GM23338 (cell line): ENCODE measurements around the gene CTRB2. TPM values are rescaled to one million over a fixed set of nuclear protein-coding genes. Genes with fewer than 3 reads are reported as not detected.

Source experiments
- ATAC-seq: fragments of 200-7000 bp; cut with Tn5 transposase; 3 replicates; pipeline ENCODE4 v1.9.1; 2020
- DNase-seq: peaks from one replicate; pipeline ENCODE4 v3.0.0-alpha.2; 2015; ENCODE audit warnings: low spot score
- H2AFZ ChIP-seq: fragments of 200-600 bp; sonication (generic); 2 replicates; pipeline ENCODE4 v1.8.0; 2016; ENCODE audit warnings: antibody characterized with exemption, mild to moderate bottlenecking, moderate library complexity
- H3F3A ChIP-seq: fragments of 200-600 bp; sonication (generic); replicated peaks from 2 replicates; pipeline ENCODE4 v1.8.0; 2017; ENCODE audit warnings: antibody characterized with exemption, mixed run types, low read depth
- H3K27ac ChIP-seq: fragments of 200-600 bp; sonication (generic); 2 replicates; pipeline ENCODE4 v1.6.1; 2016; ENCODE audit warnings: low read depth
- H3K27me3 ChIP-seq: fragments of 200-600 bp; sonication (generic); 2 replicates; pipeline ENCODE4 v1.8.0; 2016; ENCODE audit warnings: mild to moderate bottlenecking, mixed run types, moderate library complexity; ENCODE audit not compliant: insufficient read depth
- H3K36me3 ChIP-seq: fragments of 200-600 bp; sonication (generic); 2 replicates; pipeline ENCODE4 v1.8.0; 2016; ENCODE audit warnings: mild to moderate bottlenecking; ENCODE audit not compliant: insufficient read depth
- H3K4me1 ChIP-seq: fragments of 200-600 bp; sonication (generic); 2 replicates; pipeline ENCODE4 v1.8.0; 2016; ENCODE audit warnings: mild to moderate bottlenecking, moderate library complexity; ENCODE audit not compliant: insufficient read depth
- H3K4me2 ChIP-seq: fragments of 200-600 bp; sonication (generic); 2 replicates; pipeline ENCODE4 v1.7.1; 2017; ENCODE audit warnings: mixed run types
- H3K4me3 ChIP-seq: fragments of 200-600 bp; sonication (generic); 2 replicates; pipeline ENCODE4 v1.6.1; 2016; ENCODE audit warnings: mixed run types
- H3K79me2 ChIP-seq: fragments of 200-600 bp; sonication (generic); replicated peaks from 2 replicates; pipeline ENCODE4 v1.8.0; 2017; ENCODE audit warnings: mild to moderate bottlenecking; ENCODE audit not compliant: insufficient read depth
- H3K9me2 ChIP-seq: fragments of 200-600 bp; sonication (generic); 2 replicates; pipeline ENCODE4 v1.8.0; 2017; ENCODE audit not compliant: insufficient read depth
- H4K20me1 ChIP-seq: fragments of 200-600 bp; sonication (generic); replicated peaks from 2 replicates; pipeline ENCODE4 v1.8.0; 2017; ENCODE audit warnings: mild to moderate bottlenecking; ENCODE audit not compliant: insufficient read depth
- H3K27ac Mint-ChIP-seq: 2 replicates; pipeline ENCODE4 v1.8.0; 2020; ENCODE audit warnings: inconsistent platforms, mild to moderate bottlenecking, moderate library complexity, mixed read lengths
- H3K27me3 Mint-ChIP-seq: 3 replicates; pipeline ENCODE4 v1.8.0; 2022; ENCODE audit warnings: low read depth, mild to moderate bottlenecking, moderate library complexity, mixed read lengths, inconsistent platforms; ENCODE audit not compliant: insufficient read depth, poor library complexity
- H3K36me3 Mint-ChIP-seq: 3 replicates; pipeline ENCODE4 v1.8.0; 2021; ENCODE audit warnings: low read depth, mild to moderate bottlenecking, inconsistent platforms, moderate library complexity, mixed read lengths
- H3K4me1 Mint-ChIP-seq: 3 replicates; pipeline ENCODE4 v1.8.0; 2020; ENCODE audit warnings: mild to moderate bottlenecking, inconsistent platforms, mixed read lengths
- H3K4me3 Mint-ChIP-seq: 3 replicates; pipeline ENCODE4 v1.8.0; 2021; ENCODE audit warnings: moderate library complexity, mild to moderate bottlenecking, inconsistent platforms, mixed read lengths
- H3K9me3 Mint-ChIP-seq: 3 replicates; pipeline ENCODE4 v1.8.0; 2020; ENCODE audit warnings: moderate library complexity, mild to moderate bottlenecking, inconsistent platforms, mixed read lengths
- CREB1 ChIP-seq: fragments of 250-450 bp; sonication (Bioruptor Pico); IDR thresholded peaks from 2 replicates; pipeline ENCODE4 v1.5.0; 2020; ENCODE audit warnings: low read depth, mild to moderate bottlenecking, moderate library complexity
- EZH2 ChIP-seq: fragments of 200-600 bp; sonication (generic); IDR thresholded peaks from one replicate; pipeline ENCODE4 v1.8.0; 2017; ENCODE audit warnings: antibody characterized with exemption, mild to moderate bottlenecking, low read depth; ENCODE audit not compliant: unreplicated experiment
- EZH2phosphoT487 ChIP-seq: fragments of 200-600 bp; sonication (generic); IDR thresholded peaks from one replicate; pipeline ENCODE4 v1.8.1; 2018; ENCODE audit warnings: antibody characterized with exemption; ENCODE audit not compliant: unreplicated experiment
- JUNB ChIP-seq: IDR thresholded peaks from one replicate; pipeline ENCODE4 v1.6.1; 2016; ENCODE audit warnings: antibody characterized with exemption; ENCODE audit not compliant: unreplicated experiment
- NANOG ChIP-seq: IDR thresholded peaks from 2 replicates; pipeline ENCODE4 v1.6.1; 2016; ENCODE audit warnings: antibody characterized with exemption, borderline replicate concordance
- POLR2AphosphoS5 ChIP-seq: IDR thresholded peaks from 2 replicates; pipeline ENCODE4 v1.6.1; 2016; ENCODE audit warnings: antibody characterized with exemption, low read depth
- REST ChIP-seq: IDR thresholded peaks from one replicate; pipeline ENCODE4 v1.6.1; 2018; ENCODE audit warnings: antibody characterized with exemption; ENCODE audit not compliant: unreplicated experiment
- STAT1 ChIP-seq: IDR thresholded peaks from one replicate; pipeline ENCODE4 v1.6.1; 2016; ENCODE audit warnings: antibody characterized with exemption; ENCODE audit not compliant: unreplicated experiment
- ZNF114 ChIP-seq: fragments of 250-450 bp; sonication (Bioruptor Pico); IDR thresholded peaks from 2 replicates; pipeline ENCODE4 v1.5.0; 2020; ENCODE audit warnings: mild to moderate bottlenecking, moderate library complexity
- ZNF331 ChIP-seq: fragments of 250-450 bp; sonication (Bioruptor Pico); IDR thresholded peaks from 2 replicates; pipeline ENCODE4 v1.5.0; 2020; ENCODE audit warnings: low read depth, mild to moderate bottlenecking, moderate library complexity
- polyA plus RNA-seq: library from polyadenylated mRNA; unstranded; fragments of >200 nt; fragmentation: Nextera tagmentation; extraction: Ambion mirVana; gene quantifications from 2 replicates; pipeline ENCODE4 v1.2.1, GENCODE V29; 2016
- total RNA-seq: library from RNA; depleted of rRNA; stranded (reverse); fragments of >200 nt; shearing (Covaris generic); gene quantifications from 2 replicates; pipeline ENCODE4 v1.2.3, GENCODE V29; 2014
- TF ChIP-seq, protein P1 (sequence below): IDR thresholded peaks from 2 replicates; pipeline ENCODE4 v1.6.1; 2016; ENCODE audit warnings: antibody characterized with exemption

Gene CTRB2
- total and polyA plus RNA-seq, 2 experiments from 2014 or later: not detected

GRCh38 chr16:75208242-75208825 lies 1.4 kb upstream of the CTRB2 start:
- no peak overlapping the region for H3K27ac Mint-ChIP-seq
- no peak for ATAC-seq
- H3K36me3 Mint-ChIP-seq: no peaks in the 10 kb centered on the region
- no peak overlapping the region; the same call in 2 of the 3 replicates for H3K4me3 Mint-ChIP-seq
- Histone ChIP-seq H3K79me2 (no peaks in the 10 kb centered on the region), H2AFZ (peak overlapping the region; percentile 28; the same call in 1 of the 2 replicates), H3K4me2 (no peak overlapping the region), H3K4me1 (no peaks in the 10 kb centered on the region), H3K4me3 (no peak overlapping the region), H3K27me3 (no peaks in the 10 kb centered on the region), H3F3A (no peaks in the 10 kb centered on the region), H3K36me3 (no peaks in the 10 kb centered on the region), H3K9me2 (no peaks in the 10 kb centered on the region), H3K27ac (no peak overlapping the region), H4K20me1 (0 out of 2 replicates have a peak, but pooled peaks cover 3% of the 10 kb centered on the region)
- TF ChIP-seq JUNB: no peak
- no peak for TF ChIP-seq CREB1 (CRISPR knock-in tag)
- TF ChIP-seq, protein P1, sequence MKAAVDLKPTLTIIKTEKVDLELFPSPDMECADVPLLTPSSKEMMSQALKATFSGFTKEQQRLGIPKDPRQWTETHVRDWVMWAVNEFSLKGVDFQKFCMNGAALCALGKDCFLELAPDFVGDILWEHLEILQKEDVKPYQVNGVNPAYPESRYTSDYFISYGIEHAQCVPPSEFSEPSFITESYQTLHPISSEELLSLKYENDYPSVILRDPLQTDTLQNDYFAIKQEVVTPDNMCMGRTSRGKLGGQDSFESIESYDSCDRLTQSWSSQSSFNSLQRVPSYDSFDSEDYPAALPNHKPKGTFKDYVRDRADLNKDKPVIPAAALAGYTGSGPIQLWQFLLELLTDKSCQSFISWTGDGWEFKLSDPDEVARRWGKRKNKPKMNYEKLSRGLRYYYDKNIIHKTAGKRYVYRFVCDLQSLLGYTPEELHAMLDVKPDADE: no peak
- peaks cover 6% of the 10 kb centered on the region for H3K27me3 Mint-ChIP-seq
- DNase-seq: no peak
- H3K4me1 Mint-ChIP-seq: peaks cover 12% of the 10 kb centered on the region; the same call in 2 of the 3 replicates
- H3K9me3 Mint-ChIP-seq: no peaks in the 10 kb centered on the region

GRCh38 chr16:75207831-75208230 lies 870 bp upstream of the CTRB2 start:
- ATAC-seq (no peak), DNase-seq (no peak)
- no peaks in the 10 kb centered on the region for H3K4me1 ChIP-seq
- H3K36me3 Mint-ChIP-seq: no peaks in the 10 kb centered on the region
- H3K27me3 Mint-ChIP-seq: peaks cover 11% of the 10 kb centered on the region
- H3K4me3 Mint-ChIP-seq: no peak overlapping the region
- H3K27me3 ChIP-seq: no peaks in the 10 kb centered on the region
- H3K4me1 Mint-ChIP-seq: peaks cover 12% of the 10 kb centered on the region; the same call in 2 of the 3 replicates
- no peak overlapping the region for H3K4me2 ChIP-seq
- H3K27ac ChIP-seq: no peak overlapping the region
- no peaks in the 10 kb centered on the region for H3K9me2 ChIP-seq
- no peak overlapping the region for H3K27ac Mint-ChIP-seq
- 0 out of 2 replicates have a peak, but pooled peaks cover 2% of the 10 kb centered on the region for H3F3A ChIP-seq
- 0 out of 2 replicates have a peak, but pooled peaks cover 3% of the 10 kb centered on the region for H4K20me1 ChIP-seq
- no peaks in the 10 kb centered on the region for H3K79me2 ChIP-seq
- H3K36me3 ChIP-seq: no peaks in the 10 kb centered on the region
- H3K4me3 ChIP-seq: no peak overlapping the region
- no peaks in the 10 kb centered on the region for H3K9me3 Mint-ChIP-seq
- H2AFZ ChIP-seq: no peak overlapping the region
- TF ChIP-seq POLR2AphosphoS5 (no peak), ZNF331 (CRISPR knock-in tag) (no peak), EZH2 (no peak), JUNB (no peak), STAT1 (no peak), REST (no peak), ZNF114 (no peak), NANOG (no peak), EZH2phosphoT487 (no peak)
- TF ChIP-seq, protein P1: no peak
